IMR-90 (cell line): ENCODE measurements around the gene ZNF136.

ENCODE experiments used
- CTCF ChIP-seq: conservative IDR thresholded peaks from 2 replicates; pipeline ENCODE4 v1.5.1; 2012; ENCODE audit warnings: mild to moderate bottlenecking, low read depth, low read length, improper control_type of control experiment
- POLR2A ChIP-seq: IDR thresholded peaks from 2 replicates; pipeline ENCODE4 v1.6.1; 2012; ENCODE audit warnings: mild to moderate bottlenecking, low read depth, low read length
- RCOR1 ChIP-seq: IDR thresholded peaks from 2 replicates; pipeline ENCODE4 v1.6.1; 2012; ENCODE audit warnings: mild to moderate bottlenecking, low read length, improper control_type of control experiment; ENCODE audit not compliant: insufficient replicate concordance
- SMC3 ChIP-seq: fragments of 150-350 bp; IDR thresholded peaks from 2 replicates; pipeline ENCODE4 v1.6.1; 2016; ENCODE audit warnings: low read depth, mild to moderate bottlenecking, antibody characterized with exemption, low read length, moderate library complexity
- USF2 ChIP-seq: fragments of 150-350 bp; IDR thresholded peaks from 2 replicates; pipeline ENCODE4 v1.6.1; 2017; ENCODE audit warnings: mild to moderate bottlenecking, antibody characterized with exemption, low read length, low read depth

- no peak for TF ChIP-seq CTCF
- no peak for TF ChIP-seq RCOR1
- TF ChIP-seq USF2, result no peak
- TF ChIP-seq SMC3, result no peak
- TF ChIP-seq POLR2A, result no peak
Measured at GRCh38 chr19:12113121-12113520, 49.8 kb upstream of the ZNF136 start.
